HG03175 (cell line): ENCODE results near the gene DTX3.
A peak's percentile ranks its signal among the peaks of the same experiment; 100 is the strongest.
"Not testable (repeated sequence)": the region's sequence is repeated elsewhere in the genome, so short reads cannot be mapped to it uniquely, and the experiment has no call there.

ENCODE experiments used
- ATAC-seq: cut with Tn5 transposase; IDR thresholded peaks from one replicate; pipeline ENCODE4 v1.9.1; 2021; ENCODE audit warnings: mild to moderate bottlenecking, moderate library complexity; ENCODE audit not compliant: unreplicated experiment

The DTX3 gene

DNA sequence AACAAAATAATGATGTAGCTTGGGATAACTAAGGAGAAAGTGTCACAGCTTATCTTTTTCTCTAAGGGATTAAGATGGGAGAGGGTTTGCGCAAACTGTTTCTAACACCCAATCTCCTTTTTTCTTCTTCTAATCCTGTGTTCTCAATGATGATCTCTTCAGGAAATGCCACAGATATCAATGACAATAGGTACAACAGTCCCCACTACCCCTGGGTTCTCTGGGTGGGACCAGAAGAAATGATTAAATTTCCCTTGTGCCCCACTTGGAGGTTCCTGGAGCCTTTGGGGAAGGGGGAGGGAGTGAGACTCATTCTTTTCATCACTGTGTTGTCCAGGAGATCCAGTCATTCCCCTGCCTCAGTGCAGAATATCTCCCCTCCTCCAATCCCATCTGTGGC is 22.2 kb upstream of the DTX3 start:
- ATAC-seq, result no peak

DNA sequence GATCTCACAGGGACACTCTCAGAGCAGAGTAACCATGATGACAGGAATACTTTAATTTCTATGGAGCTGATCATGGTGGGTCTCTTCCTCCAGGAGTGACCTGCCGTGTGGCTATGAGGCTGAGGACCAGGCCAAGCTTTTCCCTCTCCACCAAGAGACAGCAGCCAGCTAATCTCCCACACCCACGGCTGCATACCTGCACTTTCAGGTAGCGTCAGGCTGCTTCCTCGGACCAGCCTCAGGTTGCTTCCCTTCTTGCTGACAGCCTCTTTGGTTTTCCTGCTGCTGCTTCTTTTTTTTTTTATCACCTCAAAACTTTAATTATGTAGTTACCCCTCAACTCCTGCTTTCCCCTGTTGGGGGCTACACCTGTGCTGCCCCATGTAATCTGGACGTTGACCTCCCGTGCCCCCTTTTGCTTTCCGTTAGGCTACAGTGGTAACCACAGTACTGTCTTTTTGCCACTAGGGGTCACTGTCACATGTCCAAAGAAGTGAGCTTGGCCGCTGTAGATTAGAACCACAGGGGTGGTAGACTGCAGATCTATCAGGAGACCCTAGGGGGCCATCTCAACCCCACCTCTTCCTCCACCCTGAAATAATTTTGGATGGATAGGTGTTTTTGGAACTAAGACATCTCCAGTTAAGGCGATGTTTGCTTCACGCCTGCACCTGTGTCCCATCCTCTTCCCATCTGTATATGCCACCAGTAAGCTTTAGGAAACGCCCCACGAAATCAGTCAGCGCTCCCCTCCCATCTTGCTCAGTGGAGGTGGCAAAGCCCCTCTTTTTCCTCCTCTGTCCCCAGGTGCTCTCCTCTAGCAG is 21.4 kb upstream of the DTX3 start:
- peak; percentile 98 for ATAC-seq

DNA sequence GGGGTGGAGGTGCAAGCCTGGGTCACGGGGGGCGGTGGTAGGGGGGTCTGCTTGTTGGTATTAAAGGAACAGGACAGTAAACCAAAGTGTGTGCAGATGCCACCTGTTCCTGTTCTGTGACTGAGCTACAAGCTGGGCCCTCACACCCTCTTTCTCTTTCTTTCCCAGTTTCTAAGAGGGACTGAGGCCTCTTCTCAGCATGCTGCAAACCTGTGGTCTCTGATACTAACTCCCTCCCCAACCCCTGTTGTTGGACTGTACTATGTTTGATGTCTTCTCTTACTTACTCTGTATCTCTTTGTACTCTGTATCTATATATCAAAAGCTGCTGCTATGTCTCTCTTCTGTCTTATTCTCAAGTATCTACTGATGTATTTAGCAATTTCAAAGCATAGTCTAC is 20.6 kb upstream of the DTX3 start:
- no peak for ATAC-seq

DNA sequence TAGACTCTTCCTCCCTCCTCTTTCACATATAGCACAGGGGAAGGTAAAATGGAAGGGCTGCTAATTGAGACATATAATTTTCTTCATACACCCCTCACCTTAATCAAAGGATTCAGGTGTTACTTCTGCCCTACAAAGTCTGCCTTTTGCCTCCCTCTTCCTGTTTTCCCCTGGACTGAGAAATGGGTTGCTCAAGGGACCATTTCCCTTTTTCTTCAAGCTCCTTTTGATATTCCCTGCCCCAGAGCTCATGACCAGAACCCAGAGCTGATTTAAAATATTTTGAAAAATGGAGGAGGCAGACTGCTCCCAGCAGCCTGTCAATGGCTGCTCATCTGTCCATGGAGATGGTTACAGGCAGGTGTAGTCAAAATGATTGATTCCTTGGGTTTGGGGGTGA is 19.9 kb upstream of the DTX3 start:
- no peak for ATAC-seq

DNA sequence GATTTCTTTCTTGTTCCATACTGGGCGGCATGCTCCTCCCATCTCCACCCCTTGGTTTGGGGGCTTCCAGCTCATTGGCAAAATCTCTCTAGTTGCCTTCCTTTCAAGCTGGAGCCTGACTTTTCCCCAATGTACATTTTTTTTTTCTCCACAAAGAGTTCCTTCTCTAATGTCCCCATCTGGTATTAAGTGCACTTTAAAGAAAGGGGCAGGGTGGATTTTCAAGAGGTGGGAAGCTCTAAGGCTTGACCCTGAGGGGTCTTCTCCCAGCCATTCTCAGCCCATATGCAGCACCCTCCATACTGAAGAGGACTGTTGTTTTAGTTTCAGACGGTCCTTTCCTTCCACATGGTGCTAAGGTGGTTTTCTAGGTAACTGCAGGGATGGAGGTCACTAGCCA is 19.5 kb upstream of the DTX3 start:
- ATAC-seq, result no peak

DNA sequence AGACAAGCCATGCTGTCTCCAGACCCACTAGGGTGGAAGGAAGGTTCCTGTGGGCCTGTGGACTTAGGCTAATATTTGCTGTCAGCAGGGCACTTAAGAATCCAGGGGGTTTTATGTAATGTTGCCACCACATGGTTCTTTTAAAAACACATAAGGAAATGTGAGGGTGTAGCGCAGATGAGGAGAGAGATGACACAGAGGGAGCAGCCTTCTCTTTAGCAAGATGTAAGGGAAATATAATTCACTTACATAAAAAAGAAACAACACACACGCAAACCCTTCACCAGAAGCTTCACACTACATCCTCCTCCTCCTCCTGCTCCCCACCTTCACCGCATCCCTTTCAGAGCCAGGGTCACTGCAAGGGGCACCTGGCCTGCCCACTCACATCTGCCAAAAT is 18.5 kb upstream of the DTX3 start:
- ATAC-seq, result no peak

DNA sequence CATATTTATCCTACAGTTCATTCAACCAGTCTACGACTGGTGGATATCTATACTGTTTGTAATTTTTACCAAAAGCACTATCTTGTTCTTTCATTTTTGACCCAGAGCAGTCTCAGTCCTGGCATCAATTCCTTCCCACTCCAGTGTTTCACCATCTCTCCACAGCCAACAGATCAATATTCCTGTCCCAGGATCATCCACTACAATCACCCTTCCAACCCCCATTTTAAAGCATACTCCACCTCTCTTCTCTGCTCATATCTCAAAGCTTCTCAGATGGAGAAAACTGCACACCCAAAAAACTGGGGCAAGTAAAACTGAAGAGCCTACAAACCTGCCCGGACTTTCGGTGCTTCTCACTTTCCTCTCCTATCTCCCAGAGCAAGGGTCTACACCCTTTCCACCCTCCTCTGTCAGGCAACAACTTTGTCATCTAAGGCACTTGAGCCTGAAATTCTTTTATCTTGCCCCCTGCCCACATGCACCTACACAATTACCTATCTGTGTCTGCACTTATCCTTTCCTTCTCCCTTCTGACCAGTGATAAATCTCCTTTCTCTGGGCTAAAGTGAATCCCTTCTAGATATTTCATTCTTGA is 17.7 kb upstream of the DTX3 start:
- ATAC-seq, result no peak

DNA sequence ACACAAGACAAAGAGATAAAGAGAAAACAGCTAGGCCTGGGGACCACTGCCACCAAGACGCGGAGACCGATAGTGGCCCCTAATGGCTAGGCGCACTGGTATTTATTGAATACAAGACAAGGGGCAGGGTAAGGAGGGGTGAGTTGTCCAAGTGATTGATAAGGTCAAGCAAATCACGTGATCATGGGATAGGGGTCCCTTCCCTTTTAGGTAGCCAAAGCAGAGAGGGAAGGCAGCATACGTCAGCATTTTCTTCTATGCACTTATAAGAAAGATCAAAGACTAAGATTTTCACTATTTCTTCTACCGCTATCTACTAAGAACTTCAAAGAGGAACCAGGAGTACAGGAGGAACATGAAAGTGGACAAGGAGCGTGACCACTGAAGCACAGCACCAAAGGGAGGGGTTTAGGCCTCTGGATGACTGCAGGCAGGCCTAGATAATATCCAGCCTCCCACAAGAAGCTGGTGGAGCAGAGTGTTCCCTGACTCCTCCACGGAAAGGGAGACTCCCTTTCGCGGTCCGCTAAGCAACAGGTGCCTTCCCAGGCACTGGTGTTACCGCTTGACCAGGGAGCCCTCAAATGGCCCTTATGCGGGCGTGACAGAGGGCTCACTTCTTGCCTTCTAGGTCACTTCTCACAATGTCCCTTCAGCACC is 15.5 kb upstream of the DTX3 start:
- ATAC-seq, result not testable (repeated sequence)

DNA sequence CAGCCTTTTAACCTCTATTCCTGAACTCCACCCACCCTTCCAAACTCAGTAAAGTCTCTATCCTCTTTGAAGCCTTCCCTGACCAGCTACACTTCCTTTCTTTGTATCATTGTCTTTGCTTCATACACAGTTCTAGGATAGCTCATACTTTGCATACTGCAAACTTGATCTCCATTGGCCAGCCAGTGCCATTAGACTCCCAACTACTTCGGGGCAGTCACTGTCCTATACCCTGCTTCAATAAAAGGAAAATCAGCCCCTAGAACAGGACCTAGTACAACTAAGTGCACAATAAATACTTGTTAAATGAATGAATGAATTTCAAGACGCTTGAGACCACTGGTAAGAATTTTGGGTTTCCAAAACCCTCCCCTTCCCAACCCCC is 14.2 kb upstream of the DTX3 start:
- ATAC-seq, result peak; percentile 14

DNA sequence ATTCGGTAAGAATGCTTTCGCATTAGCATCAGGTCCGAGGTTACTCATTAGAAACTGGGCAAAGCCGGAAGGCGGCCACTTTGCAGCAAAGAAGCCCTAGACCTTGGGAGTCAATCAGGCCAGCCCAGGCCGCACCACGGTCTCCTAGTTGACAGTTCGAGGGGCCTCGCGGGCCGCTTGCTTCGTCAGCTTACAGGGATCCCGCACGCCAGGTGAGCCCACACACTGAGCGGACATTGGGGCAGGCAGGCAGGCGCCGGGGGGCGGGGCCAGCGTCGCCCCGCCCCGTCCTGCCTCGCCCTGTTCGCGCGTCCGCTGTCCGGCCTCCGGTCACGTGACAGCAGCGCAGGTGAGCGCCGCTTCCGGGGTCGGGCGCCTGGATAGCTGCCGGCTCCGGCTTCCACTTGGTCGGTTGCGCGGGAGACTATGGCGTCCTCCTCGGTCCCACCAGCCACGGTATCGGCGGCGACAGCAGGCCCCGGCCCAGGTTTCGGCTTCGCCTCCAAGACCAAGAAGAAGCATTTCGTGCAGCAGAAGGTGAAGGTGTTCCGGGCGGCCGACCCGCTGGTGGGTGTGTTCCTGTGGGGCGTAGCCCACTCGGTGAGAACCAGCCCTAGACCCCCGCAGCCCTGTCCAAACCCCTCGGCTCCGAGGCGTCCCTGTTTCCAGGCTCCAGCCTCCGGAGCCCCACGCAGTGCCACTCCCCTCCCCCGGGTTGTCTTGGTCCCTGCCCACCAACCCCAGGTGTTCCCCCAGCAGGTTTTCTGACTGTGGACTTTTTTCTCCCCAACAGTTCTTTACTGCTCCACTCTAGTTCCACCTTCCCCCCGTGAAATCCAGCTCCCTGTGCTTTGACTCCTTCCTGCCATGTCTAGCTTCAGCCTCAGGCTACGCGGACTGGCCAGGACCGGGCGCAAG is 13.5 kb upstream of the DTX3 start, which contains the start of gene PIP4K2C:
Gene PIP4K2C, plus strand, starts transcription at position 329 of the 918 bp plus-strand sequence. Its CDS starts 98 bp downstream, at position 427.
- ATAC-seq, result peak; percentile 91

DNA sequence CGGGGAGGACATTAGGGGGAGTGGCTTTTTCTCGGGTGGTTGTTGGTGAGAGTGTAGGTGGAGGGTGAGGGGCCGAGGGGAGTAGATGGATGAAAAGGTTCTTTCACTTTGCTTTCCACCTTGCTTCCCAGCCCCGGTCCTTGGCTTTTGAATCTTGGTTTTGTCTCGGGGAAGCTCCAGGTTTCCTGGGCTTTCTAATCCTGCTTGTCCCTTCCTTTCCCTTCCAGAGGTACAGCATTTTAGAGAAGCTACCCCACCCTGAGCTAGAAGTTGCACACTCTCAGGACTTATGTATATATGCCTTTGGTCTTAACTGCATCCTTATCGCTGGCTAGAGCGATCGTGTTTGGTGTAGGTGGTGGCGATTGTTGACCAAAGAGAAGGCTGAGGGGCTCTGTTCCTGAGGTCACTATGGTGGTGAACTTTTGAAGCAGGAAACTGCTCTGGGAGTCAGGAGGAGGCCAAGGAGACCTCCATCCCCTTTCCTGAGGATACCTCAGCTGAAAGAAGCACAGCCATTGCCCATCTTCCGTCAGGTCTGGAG is 12.8 kb upstream of the DTX3 start:
- ATAC-seq, result no peak

DNA sequence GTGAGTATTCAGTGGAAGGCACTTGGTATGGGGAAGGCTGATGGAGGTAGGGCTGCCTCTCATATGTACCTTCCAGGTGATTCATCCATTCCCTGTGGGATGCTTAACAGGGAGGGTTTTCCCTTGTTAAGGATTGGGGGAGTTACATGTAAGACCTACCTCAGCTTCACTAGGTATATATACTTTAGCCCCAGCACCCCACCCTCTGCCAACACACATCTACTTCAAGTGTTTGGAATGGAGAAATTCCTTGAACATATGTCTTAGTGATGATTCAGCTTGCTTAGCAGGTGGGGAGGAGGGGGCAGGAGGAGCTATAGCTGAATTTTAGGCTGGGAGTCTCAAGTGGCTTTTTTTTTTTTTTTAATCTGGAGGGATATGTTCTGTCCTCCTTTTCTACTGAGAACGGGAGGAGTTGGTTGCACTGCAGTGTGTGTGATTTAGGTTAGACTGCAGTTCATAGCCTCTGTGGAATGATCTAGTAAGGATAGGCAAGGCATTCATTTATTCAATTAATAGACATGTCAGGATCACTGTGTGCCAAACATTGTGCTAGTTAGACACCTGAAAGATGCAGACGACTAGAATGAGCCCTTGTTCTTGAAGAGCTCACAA is 12.0 kb upstream of the DTX3 start:
- no peak for ATAC-seq

DNA sequence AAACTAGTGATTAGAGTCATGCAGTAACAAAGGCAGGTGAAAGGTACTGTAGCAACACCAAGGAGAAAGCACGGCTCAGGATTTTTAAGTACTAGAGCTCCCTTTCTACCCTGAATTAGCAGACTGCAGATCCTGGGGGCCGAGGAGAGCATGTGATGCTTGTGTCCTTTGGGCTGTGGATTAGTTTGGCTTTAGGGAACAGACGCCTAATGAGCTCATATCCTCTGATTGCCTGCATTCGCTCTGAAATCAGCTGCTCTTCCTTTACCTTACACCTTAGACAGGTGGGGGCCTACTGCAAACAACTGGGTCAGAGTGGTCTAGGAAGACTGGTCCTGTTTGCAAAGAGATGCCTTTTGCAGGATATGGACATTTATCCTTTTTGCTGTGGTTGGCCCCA is 11.4 kb upstream of the DTX3 start:
- ATAC-seq, result no peak

DNA sequence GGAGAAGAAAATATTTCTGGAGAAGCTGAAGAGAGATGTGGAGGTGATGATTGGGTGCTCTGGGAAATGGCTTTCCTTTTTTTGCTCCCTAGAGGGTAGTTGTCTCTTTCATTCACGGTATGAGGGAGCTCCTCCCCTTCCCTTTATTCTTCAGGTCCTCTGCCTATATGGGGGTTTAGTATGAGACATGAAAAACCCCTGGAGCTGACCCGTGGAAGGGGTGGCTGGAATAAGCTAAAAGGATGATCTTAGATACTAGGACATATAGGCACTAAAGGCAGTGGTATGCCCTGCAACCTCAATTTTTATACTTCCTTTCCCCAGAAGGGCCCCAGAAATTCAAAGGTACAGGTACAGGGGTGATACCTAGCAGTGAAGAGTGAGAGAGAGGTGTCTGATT is 4.2 kb upstream of the DTX3 start:
- ATAC-seq, result no peak

DNA sequence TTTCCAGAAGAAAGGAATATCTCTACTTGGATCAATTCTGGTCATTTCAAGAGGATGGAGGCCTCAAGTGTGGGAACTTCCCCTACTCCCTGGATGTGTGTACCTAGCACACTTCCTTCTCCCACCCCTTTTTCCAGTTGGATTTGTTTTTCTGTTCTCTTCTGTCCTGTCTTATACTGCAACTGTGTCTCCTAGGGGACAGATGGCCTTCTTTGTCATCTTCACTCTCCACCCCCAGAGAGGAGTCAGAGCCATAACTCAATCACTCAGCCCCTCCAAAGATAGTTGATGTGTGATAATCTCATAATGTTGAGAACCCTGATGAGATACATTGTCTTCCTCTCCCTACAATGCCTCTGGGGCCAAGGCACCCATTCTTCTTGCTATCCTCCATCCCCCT is 2.1 kb upstream of the DTX3 start:
- no peak for ATAC-seq

DNA sequence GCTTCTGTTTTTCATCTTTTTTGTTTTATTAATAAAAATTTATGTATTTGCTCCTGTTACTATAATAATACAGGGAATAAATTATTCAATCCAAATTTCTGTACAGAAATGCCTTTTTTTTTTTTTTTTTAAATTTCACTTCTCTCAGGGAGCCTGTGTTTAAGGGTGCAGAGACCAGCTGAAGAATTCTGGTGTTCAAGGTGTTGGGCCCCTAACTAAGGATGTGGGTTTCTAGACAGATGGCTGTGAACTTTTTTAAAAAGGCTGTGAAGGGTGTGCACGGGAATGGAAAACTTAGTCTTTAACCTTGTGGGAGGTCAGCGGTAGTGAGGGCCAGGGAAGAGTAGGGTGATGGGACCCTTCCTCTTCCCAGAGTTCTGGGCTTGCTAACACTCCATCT is 1.3 kb upstream of the DTX3 start:
- ATAC-seq, result no peak

DNA sequence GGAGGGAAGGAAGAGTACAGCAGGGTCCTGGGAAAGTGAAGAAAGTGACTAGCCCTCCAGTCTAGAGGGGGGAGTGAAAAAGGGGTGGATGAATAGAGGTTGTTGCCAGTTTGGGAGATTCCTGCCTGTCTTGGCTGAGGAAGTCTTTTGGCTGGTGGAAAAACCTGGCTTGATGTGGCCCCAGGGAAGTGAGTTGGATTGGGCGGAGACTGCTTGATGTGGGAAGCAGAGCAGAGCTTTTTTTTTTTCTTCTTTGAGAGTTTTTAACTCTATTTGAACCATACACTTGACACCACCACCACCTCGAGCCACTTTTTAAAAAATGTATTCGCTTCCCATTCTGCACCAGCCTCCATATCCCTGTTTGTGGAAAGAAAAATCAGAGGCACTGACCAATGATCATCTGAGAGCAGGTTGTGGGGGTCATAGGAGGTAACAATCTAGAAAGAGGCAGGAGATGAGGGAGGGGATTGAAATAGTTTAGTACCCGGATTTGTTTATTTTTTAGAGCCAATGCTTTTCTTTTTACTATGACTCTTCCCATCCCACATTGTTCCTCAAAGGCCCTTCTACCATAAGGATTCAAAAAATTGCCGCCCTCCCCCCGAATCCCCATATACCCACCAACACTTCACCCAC is 690 bp upstream of the DTX3 start:
- ATAC-seq, result no peak

DNA sequence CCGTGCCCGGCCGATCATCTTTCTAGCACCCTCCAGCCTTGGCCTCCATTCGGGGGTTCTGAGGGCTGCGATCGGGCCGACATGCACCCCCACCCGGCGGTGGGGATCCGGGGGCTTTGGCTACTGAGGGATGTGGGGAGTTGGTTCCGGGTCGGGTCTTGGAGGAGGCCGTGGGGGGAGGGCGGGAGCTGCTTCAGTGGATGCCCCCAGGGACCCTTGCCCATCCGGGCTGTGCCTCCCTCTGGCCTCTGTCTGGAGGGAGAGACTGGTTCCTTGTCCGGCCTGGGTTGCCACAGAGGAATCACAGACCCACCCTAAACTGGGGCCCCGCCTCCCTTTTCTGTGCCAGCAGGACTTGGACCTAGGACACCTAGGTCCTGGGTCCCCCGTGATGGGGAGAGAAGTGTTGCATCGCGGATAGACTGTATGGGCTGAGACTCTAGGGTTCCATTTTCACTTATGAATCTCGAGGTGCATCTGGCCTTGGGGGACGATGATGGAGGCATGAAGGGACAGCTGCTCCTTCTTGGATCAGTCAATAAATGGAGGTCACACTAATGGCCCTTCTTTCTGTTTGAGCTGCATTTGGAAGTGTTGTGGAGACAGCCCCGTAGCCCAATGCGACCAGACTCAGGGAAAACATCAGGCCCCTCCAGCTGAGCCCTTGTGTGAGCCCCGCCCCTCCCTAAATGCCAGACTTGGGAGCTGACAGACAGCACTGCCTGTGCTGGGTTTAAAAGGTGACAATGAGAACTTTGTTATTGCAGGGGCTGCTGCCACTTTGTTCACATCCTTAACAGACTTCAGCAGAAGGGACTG is 577 bp downstream of the DTX3 start:
- ATAC-seq, result peak; percentile 32

DNA sequence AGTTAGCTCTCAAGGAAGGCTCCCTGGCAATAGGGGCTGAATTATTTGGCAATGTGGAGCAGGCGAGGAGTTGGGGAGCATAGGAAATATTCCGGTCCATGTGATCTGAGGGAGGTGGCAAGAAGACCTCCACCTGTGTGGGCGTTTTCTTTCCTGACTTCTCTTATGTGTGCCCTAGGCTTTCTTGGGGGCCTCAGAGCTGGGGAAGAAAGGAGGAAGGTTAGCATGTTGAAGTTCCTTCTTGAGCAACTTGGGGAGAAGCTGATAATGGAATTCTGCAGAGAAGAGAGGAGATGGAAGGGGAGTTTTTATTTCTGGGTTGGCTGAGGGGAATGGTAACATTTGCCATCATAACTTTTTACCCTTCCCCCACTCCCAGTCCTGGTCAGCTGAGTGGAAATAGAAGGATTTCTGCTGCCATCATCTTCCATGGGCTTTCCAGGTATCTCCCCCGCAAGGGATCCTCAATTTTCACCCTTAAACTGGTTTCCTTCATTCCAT is 1.2 kb downstream of the DTX3 start:
- no peak for ATAC-seq
